Kidney epithelial cell (primary cell): ENCODE results near the gene EFS. TPM values are rescaled to one million over a fixed set of nuclear protein-coding genes. Genes with fewer than 3 reads are reported as not detected.

Experiments used
- DNase-seq: peaks from one replicate; pipeline ENCODE4 v3.0.0-alpha.2; 2010; ENCODE audit warnings: low read depth
- H3K27me3 ChIP-seq: 2 replicates; pipeline ENCODE4 v1.6.0; 2011; ENCODE audit warnings: low read length; ENCODE audit not compliant: control insufficient read depth, insufficient read depth
- H3K36me3 ChIP-seq: 2 replicates; pipeline ENCODE4 v1.5.1; 2011; ENCODE audit warnings: low read length; ENCODE audit not compliant: control insufficient read depth, insufficient read depth
- H3K4me3 ChIP-seq: 2 replicates; pipeline ENCODE4 v1.5.1; 2011; ENCODE audit warnings: low read depth, mild to moderate bottlenecking, control low read depth, low read length
- CTCF ChIP-seq: IDR thresholded peaks from 2 replicates; pipeline ENCODE4 v1.5.1; 2011; ENCODE audit warnings: mild to moderate bottlenecking, moderate library complexity, low read length, control low read depth, inconsistent platforms; ENCODE audit not compliant: insufficient read depth, poor library complexity, severe bottlenecking
- total RNA-seq: library from RNA; depleted of rRNA; stranded (reverse); fragments of >200 nt; gene quantifications from 2 replicates; pipeline ENCODE4 v1.2.3, GENCODE V29; 2015

The EFS gene
- total RNA-seq, 1 donor from 2014 or later, result 10.8 TPM

- no peak for DNase-seq
- Histone ChIP-seq H3K36me3 (no peaks in the 10 kb centered on the region), H3K27me3 (peaks cover 20% of the 10 kb centered on the region), H3K4me3 (no peak overlapping the region)
- no peak for TF ChIP-seq CTCF
These were observed 13.7 kb upstream of the EFS start for GRCh38 chr14:23378612-23379220.

- no peak for TF ChIP-seq CTCF
- Histone ChIP-seq H3K4me3 (no peak overlapping the region), H3K36me3 (no peaks in the 10 kb centered on the region), H3K27me3 (peaks cover 20% of the 10 kb centered on the region)
- no peak for DNase-seq
These were observed 12.9 kb upstream of the EFS start for GRCh38 chr14:23377573-23378563.

- Histone ChIP-seq H3K27me3 (peaks cover 17% of the 10 kb centered on the region), H3K4me3 (no peak overlapping the region), H3K36me3 (no peaks in the 10 kb centered on the region)
- no peak for DNase-seq
- TF ChIP-seq CTCF, result no peak
These were observed 12.2 kb upstream of the EFS start for GRCh38 chr14:23377198-23377550.

GRCh38 chr14:23376482-23377197 is 11.7 kb upstream of the EFS start, which contains the start of gene CMTM5:
Gene CMTM5 (plus strand): TSS chr14:23377046. CDS start chr14:23377252, 206 bp downstream.
- Histone ChIP-seq H3K27me3 (peaks cover 17% of the 10 kb centered on the region), H3K4me3 (no peak within 1 kb of the TSS), H3K36me3 (no peaks in the 10 kb centered on the region)
- no peak for TF ChIP-seq CTCF
- DNase-seq, result no peak

GRCh38 chr14:23375527-23376251 is 10.7 kb upstream of the EFS start:
- Histone ChIP-seq H3K36me3 (no peaks in the 10 kb centered on the region), H3K4me3 (no peak overlapping the region), H3K27me3 (peaks cover 17% of the 10 kb centered on the region)
- no peak for TF ChIP-seq CTCF
- DNase-seq, result no peak
